Measurements from ENCODE around the gene CSNK1A1L. TPM values are rescaled to one million over a fixed set of nuclear protein-coding genes. Genes with fewer than 3 reads are reported as not detected.
A peak's percentile ranks its signal among the peaks of the same experiment; 100 is the strongest.

CSNK1A1L gene
- total and polyA plus RNA-seq, 2 of the 4 experiments (the other 2 are of a cell fraction) = not detected

GRCh38 chr13:37109051-37109678 is 3.7 kb upstream of the CSNK1A1L start:
- no peaks in the 10 kb centered on the region for H3K4me1 ChIP-seq (ENCODE audit: control insufficient read depth, insufficient read depth, low read length)
- intact Hi-C loops (cut with micrococcal nuclease) (loop anchor here (1.0 to 5.0 kb wide), 3 partner anchors 303 to 493 kb away; no protein-coding TSS in a partner anchor), in situ Hi-C loops (cut with MboI; ENCODE audit: low sequenced_read_pairs) (no loop called here), dilution Hi-C loops (cut with HindIII; ENCODE audit: low sequenced_read_pairs, unreplicated experiment) (no loop called here)
- H2AK9ac ChIP-seq (replicated peaks; ENCODE audit: low read depth, low read length, poor library complexity) = no peak overlapping the region
- H2AFZ ChIP-seq (replicated peaks; ENCODE audit: low read length, poor library complexity) = no peak overlapping the region
- no TSS peak for BruUV-seq (replicated peaks)
- no peaks in the 10 kb centered on the region for H3K36me3 ChIP-seq (ENCODE audit: control insufficient read depth, insufficient read depth, low read length)
- no peak overlapping the region for H3K56ac ChIP-seq (ENCODE audit: extremely low read depth, insufficient read depth, low read length)
- POLR2A ChIA-PET (ENCODE audit: unreplicated experiment) = interaction anchor here (0.6 kb wide), 1 partner anchor 430 kb away, joined by 3 read pairs; no protein-coding TSS in a partner anchor
- no CpG with 5 or more reads among the region's 1 CpG for WGBS, 2 experiments (ENCODE audit: extremely low coverage in 2 of 2, insufficient read length in 1 of 2)
- H2BK120ac ChIP-seq (ENCODE audit: low read depth, low read length) = no peak overlapping the region; the same call in 1 of the 2 replicates
- H3K4me2 ChIP-seq (ENCODE audit: low read depth, low read length) = no peak overlapping the region
- no peaks in the 10 kb centered on the region for H4K20me1 ChIP-seq (ENCODE audit: insufficient read depth, low read length)
- H2BK15ac ChIP-seq (ENCODE audit: low read depth, low read length) = no peak overlapping the region
- H2BK5ac ChIP-seq (ENCODE audit: low read depth, low read length, poor library complexity, severe bottlenecking) = no peak overlapping the region
- peak; percentile 62 for DNase-seq
- no peaks in the 10 kb centered on the region for H3K9me1 ChIP-seq (ENCODE audit: insufficient read depth, low read length)
- no peak overlapping the region for H3K4ac ChIP-seq (ENCODE audit: low read depth, low read length)
- ATAC-seq (ENCODE audit: low read depth) = peak; percentile 67
- no peak overlapping the region for H4K5ac ChIP-seq (ENCODE audit: low read depth, low read length)
- no peak overlapping the region for H3K27ac ChIP-seq (ENCODE audit: insufficient read depth, low read length)
- no peak overlapping the region for H2AK5ac ChIP-seq (ENCODE audit: low read depth, low read length)
- CTCF ChIA-PET = interaction anchor here (0.6 to 1.2 kb wide), 6 partner anchors 92 to 528 kb away, joined by 3 to 5 read pairs (median 4); no protein-coding TSS in a partner anchor
- no peak overlapping the region for H3K18ac ChIP-seq (ENCODE audit: low read depth, low read length)
- TF ChIP-seq SMC3 (IDR thresholded peaks at IDR 0.05; ENCODE audit: low read depth, low read length) (peak; percentile 92), RAD21 (IDR thresholded peaks at IDR 0.05; ENCODE audit: low read length) (peak; percentile 96), CEBPB (IDR thresholded peaks at IDR 0.05; ENCODE audit: low read depth, low read length) (0 out of 2 replicates have a peak, but pooled peaks have one; percentile 4), FOS (IDR thresholded peaks at IDR 0.05; ENCODE audit: low read depth, low read length) (no peak), MXI1 (IDR thresholded peaks at IDR 0.05; ENCODE audit: borderline replicate concordance, low read depth, low read length) (no peak), CTCF (conservative IDR thresholded peaks at IDR 0.05; ENCODE audit: low read depth, low read length) (peak; percentile 89), CHD1 (IDR thresholded peaks at IDR 0.05; ENCODE audit: low read depth, low read length) (no peak), POLR2A (IDR thresholded peaks at IDR 0.05; ENCODE audit: low read depth, low read length) (0 out of 2 replicates have a peak, but pooled peaks have one; percentile 56)
- no peak overlapping the region for H3K9ac ChIP-seq (ENCODE audit: low read depth, low read length)
- no peak overlapping the region for H3K23ac ChIP-seq (ENCODE audit: low read depth, low read length)
- H3K27me3 ChIP-seq (ENCODE audit: control insufficient read depth, insufficient read depth, low read length) = no peaks in the 10 kb centered on the region
- H3K9me3 ChIP-seq (ENCODE audit: control insufficient read depth, insufficient read depth, low read length) = peaks cover 2% of the 10 kb centered on the region; the same call in 1 of the 2 replicates
- no peak overlapping the region for H3K14ac ChIP-seq (replicated peaks; ENCODE audit: low read depth, low read length)
- no peak overlapping the region for H3K4me3 ChIP-seq (ENCODE audit: insufficient read depth, low read depth, low read length)
- H4K91ac ChIP-seq (ENCODE audit: insufficient read depth, low read depth, low read length) = no peak overlapping the region
- no peak overlapping the region for H2BK20ac ChIP-seq (ENCODE audit: low read depth, low read length)
- no peaks in the 10 kb centered on the region for H3K79me1 ChIP-seq (ENCODE audit: low read depth in 1 of 2, low read length in 2 of 2)
- H4K8ac ChIP-seq (ENCODE audit: low read depth in 2 of 2, low read length in 2 of 2) = no peak overlapping the region

All from IMR-90 (cell line).